ENCODE measurements around the gene CDKL5. TPM values are rescaled to one million over a fixed set of nuclear protein-coding genes. Genes with fewer than 3 reads are reported as not detected.

Gene CDKL5
- total RNA-seq, 6 donors from 2014 or later: 17.8 to 47.1 (median 23.4) TPM

DNA sequence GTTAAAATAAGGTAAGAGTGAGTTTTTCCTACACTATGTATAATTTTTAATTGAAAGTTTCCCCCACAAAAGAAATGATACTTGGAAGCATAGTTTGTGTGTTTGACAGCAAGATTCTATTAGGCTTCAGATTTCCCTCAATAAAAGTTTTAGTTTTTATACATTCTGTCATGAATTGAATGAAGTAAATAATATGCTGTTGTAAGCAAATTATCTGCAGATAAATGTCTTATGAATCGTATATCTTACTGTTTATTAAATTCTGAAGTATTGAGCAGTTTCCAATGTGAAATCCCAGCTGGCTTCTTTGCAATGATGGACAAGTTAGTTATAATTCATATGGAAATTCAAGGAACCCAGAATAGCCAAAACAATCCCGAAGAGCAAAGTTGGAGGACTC lies 213.0 kb downstream of the CDKL5 start:
- H3K4me3 ChIP-seq: no peak overlapping the region
- 90 to 100% methylated on average over 2 of the region's 2 CpGs for WGBS, 2 donors
- no peak for ATAC-seq (ENCODE audit: low FRiP score in 2 of 2)
- no peaks in the 10 kb centered on the region for H3K4me1 ChIP-seq
- TF ChIP-seq, protein P1, sequence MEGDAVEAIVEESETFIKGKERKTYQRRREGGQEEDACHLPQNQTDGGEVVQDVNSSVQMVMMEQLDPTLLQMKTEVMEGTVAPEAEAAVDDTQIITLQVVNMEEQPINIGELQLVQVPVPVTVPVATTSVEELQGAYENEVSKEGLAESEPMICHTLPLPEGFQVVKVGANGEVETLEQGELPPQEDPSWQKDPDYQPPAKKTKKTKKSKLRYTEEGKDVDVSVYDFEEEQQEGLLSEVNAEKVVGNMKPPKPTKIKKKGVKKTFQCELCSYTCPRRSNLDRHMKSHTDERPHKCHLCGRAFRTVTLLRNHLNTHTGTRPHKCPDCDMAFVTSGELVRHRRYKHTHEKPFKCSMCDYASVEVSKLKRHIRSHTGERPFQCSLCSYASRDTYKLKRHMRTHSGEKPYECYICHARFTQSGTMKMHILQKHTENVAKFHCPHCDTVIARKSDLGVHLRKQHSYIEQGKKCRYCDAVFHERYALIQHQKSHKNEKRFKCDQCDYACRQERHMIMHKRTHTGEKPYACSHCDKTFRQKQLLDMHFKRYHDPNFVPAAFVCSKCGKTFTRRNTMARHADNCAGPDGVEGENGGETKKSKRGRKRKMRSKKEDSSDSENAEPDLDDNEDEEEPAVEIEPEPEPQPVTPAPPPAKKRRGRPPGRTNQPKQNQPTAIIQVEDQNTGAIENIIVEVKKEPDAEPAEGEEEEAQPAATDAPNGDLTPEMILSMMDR (IDR thresholded peaks at IDR 0.05): no peak
- TF ChIP-seq POLR2AphosphoS5 (IDR thresholded peaks at IDR 0.05) (no peak), EP300 (IDR thresholded peaks at IDR 0.05) (no peak), POLR2A (IDR thresholded peaks at IDR 0.05) (no peak)
- no peak for DNase-seq
- H3K27ac ChIP-seq: no peak overlapping the region
- H3K9me3 ChIP-seq: no peaks in the 10 kb centered on the region
- H3K27me3 ChIP-seq: no peaks in the 10 kb centered on the region
- no peaks in the 10 kb centered on the region for H3K36me3 ChIP-seq

DNA sequence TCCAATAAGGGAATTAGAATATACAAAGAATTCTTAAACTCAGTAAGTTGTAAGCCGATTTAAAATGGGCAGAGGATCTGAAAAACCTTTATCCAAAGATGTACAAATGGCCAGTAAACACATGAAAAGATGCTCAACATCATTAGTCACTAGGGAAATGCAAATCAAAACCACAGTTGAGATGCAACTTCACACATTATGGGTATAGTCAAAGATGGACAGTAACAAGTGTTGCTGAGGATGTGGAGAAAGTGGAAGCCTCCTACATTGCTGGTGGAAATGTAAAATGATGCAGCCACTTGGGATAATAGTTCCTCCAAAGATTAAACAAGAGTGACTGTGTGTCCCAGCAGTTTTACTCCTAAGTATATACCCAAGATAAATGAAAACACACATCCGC lies 213.9 kb downstream of the CDKL5 start:
- no peaks in the 10 kb centered on the region for H3K4me1 ChIP-seq
- WGBS, 2 donors: 92 to 96% methylated on average over 2 of the region's 2 CpGs
- no peak for TF ChIP-seq POLR2A (IDR thresholded peaks at IDR 0.05)
- TF ChIP-seq EP300 (IDR thresholded peaks at IDR 0.05): no peak
- TF ChIP-seq POLR2AphosphoS5 (IDR thresholded peaks at IDR 0.05): no peak
- H3K36me3 ChIP-seq: no peaks in the 10 kb centered on the region
- H3K27me3 ChIP-seq: no peaks in the 10 kb centered on the region
- DNase-seq (no peak), ATAC-seq (ENCODE audit: low FRiP score in 2 of 2) (no peak)
- H3K27ac ChIP-seq: no peak overlapping the region
- no peak overlapping the region for H3K4me3 ChIP-seq
- no peaks in the 10 kb centered on the region for H3K9me3 ChIP-seq

DNA sequence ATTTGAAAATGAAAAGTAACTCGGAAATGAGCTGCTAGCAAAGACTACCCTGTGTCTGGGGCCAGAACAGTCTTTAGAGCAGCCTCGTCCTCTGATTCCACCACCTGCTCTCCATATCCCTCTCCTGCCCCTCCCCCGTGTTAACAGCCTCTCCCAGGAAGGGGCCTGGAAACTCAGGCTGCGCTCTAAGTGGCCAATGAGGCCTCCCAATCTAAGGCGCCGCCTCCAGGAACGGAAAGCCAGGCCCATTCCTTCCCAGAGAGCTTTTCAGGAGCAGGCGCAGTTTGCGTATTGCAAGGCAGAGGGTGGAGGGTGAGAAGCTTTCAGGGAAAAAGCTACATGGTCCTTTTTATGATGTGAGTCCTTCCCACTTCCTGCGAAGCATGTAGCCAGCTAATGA lies 215.3 kb downstream of the CDKL5 start:
- 63 to 75% methylated on average over 5 to 10 of the region's 10 CpGs for WGBS, 2 donors
- Histone ChIP-seq H3K36me3 (no peaks in the 10 kb centered on the region), H3K27ac (peak overlapping the region in 1 of 4 donors; percentile 7), H3K27me3 (no peaks in the 10 kb centered on the region), H3K9me3 (no peaks in the 10 kb centered on the region), H3K4me1 (no peaks in the 10 kb centered on the region), H3K4me3 (no peak overlapping the region)
- DNase-seq (no peak), ATAC-seq (ENCODE audit: low FRiP score in 2 of 2) (no peak)
- TF ChIP-seq POLR2A (IDR thresholded peaks at IDR 0.05): no peak
- TF ChIP-seq POLR2AphosphoS5 (IDR thresholded peaks at IDR 0.05): no peak
- TF ChIP-seq EP300 (IDR thresholded peaks at IDR 0.05): no peak

DNA sequence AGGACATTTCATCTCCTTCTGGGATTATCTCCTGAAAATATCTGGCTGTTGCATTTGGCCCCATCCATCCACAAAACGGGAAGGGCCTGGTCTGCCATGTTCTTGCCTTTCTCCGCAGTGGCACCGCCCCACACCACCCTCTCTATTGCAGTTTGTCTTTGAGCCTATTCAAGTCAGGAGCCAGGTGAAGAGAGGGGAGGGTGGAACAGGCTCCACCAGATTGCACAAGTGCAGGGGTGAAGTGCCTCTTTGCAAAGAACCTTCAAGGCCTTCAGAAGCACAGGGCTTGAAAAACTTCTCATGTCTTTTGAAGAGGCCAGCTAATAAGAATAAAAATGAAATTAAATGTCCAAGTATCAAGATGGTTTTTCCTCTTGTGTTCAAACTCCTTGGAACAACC lies 217.8 kb downstream of the CDKL5 start:
- Histone ChIP-seq H3K4me3 (no peak overlapping the region), H3K27me3 (no peaks in the 10 kb centered on the region), H3K9me3 (no peaks in the 10 kb centered on the region), H3K27ac (peak overlapping the region in 1 of 4 donors; percentile 21), H3K36me3 (no peaks in the 10 kb centered on the region), H3K4me1 (no peaks in the 10 kb centered on the region)
- DNase-seq: peak in 1 of 2 donors; percentile 86
- no peak for TF ChIP-seq POLR2A (IDR thresholded peaks at IDR 0.05)
- peak in 1 of 2 donors; percentile 40 for TF ChIP-seq POLR2AphosphoS5 (IDR thresholded peaks at IDR 0.05)
- TF ChIP-seq EP300 (IDR thresholded peaks at IDR 0.05): peak in 1 of 4 donors; percentile 29
- TF ChIP-seq, protein P1 (IDR thresholded peaks at IDR 0.05): no peak
- ATAC-seq (ENCODE audit: low FRiP score in 2 of 2): peak in 1 of 2 donors; percentile 76
- WGBS, 2 donors: 60 to 89% methylated on average over 3 of the region's 3 CpGs

DNA sequence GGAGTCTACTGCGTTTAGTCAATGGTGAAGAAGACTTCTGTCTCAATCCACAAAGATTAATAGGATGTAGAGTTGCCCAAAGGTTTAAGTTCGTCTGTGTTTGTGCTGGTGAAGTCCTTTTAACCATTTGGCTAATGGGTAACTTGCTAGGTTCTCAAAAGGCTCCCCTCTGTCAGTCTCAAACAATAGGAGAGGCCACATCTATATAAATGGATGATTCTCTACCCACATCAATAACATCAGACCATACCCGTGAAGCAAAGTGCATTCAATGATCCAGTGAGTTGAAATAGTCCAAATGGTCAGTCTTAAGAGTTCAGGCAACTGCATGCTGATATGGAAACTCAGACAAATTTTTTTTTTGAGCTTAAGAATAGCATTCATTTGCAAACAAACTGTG lies 218.4 kb downstream of the CDKL5 start:
- Histone ChIP-seq H3K9me3 (no peaks in the 10 kb centered on the region), H3K36me3 (no peaks in the 10 kb centered on the region), H3K27me3 (no peaks in the 10 kb centered on the region), H3K4me1 (no peaks in the 10 kb centered on the region), H3K4me3 (no peak overlapping the region), H3K27ac (peak overlapping the region in 2 of 4 donors; percentile 12 to 39)
- TF ChIP-seq EP300 (IDR thresholded peaks at IDR 0.05) (no peak), POLR2A (IDR thresholded peaks at IDR 0.05) (no peak), POLR2AphosphoS5 (IDR thresholded peaks at IDR 0.05) (no peak)
- TF ChIP-seq, protein P1 (IDR thresholded peaks at IDR 0.05): no peak
- ATAC-seq (ENCODE audit: low FRiP score in 2 of 2) (no peak), DNase-seq (no peak)
- 47 to 72% methylated on average over 3 of the region's 3 CpGs for WGBS, 2 donors

DNA sequence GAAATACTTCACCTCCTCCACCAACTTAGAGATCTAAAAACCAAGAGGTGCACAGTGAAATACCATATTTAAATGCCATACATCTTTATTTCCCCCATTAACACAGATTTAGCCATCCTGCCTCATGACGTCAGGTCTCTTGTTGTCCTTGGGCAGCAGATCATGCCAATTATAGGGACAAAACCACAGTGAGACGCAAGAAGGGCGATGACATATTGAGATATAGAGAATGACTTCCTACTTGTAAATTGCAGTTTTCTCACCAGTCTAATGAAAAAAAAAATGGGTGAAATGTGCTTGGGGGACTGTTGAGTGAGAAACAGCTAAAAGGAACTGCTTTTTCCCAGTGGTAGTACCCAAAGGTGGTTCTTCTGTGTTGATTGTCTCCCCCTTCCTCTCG lies 222.2 kb downstream of the CDKL5 start:
- TF ChIP-seq POLR2AphosphoS5 (IDR thresholded peaks at IDR 0.05) (no peak), POLR2A (IDR thresholded peaks at IDR 0.05) (no peak), EP300 (IDR thresholded peaks at IDR 0.05) (no peak)
- TF ChIP-seq, protein P1 (IDR thresholded peaks at IDR 0.05): no peak
- Histone ChIP-seq H3K9me3 (no peaks in the 10 kb centered on the region), H3K27ac (peak overlapping the region in 2 of 4 donors; percentile 41 to 80), H3K4me3 (no peak overlapping the region), H3K4me1 (no peaks in the 10 kb centered on the region), H3K36me3 (no peaks in the 10 kb centered on the region), H3K27me3 (no peaks in the 10 kb centered on the region)
- WGBS, 2 donors: 43 to 55% methylated on average over 4 of the region's 4 CpGs
- DNase-seq (no peak), ATAC-seq (ENCODE audit: low FRiP score in 2 of 2) (no peak)

All from upper lobe of left lung (tissue), 6 donors.